HCT116 (cell line): ENCODE results near the gene PTPN2. TPM values are rescaled to one million over a fixed set of nuclear protein-coding genes. Genes with fewer than 3 reads are reported as not detected.

Experiments used
- ATAC-seq: fragments of 200-7000 bp; cut with Tn5 transposase; 2 replicates; pipeline ENCODE4 v1.9.1; 2020; ENCODE audit warnings: mild to moderate bottlenecking, moderate library complexity
- BruUV-seq: library from RNA; stranded (reverse); fragments of 400-500 nt; replicated peaks from 2 replicates; lab custom pipeline; 2021; lab: Mats Ljungman, UMichigan
- CTCF ChIA-PET: fragments of 300-600 bp; sonication (Branson Sonifier 250); formaldehyde crosslinking; loops from one replicate; lab custom pipeline; 2021; ENCODE audit warnings: antibody characterized with exemption; lab: Charles Lee
- POLR2A ChIA-PET: fragments of 300-600, 350-600 bp; sonication (Branson Sonifier 250); formaldehyde crosslinking; loops from one replicate; lab custom pipeline; 2021; ENCODE audit warnings: antibody characterized with exemption; lab: Charles Lee
- RAD21 ChIA-PET, 2 experiments: fragments of 300-600 bp; sonication (Branson Sonifier 250); formaldehyde crosslinking; loops; one replicate each; lab custom pipeline; 2023; ENCODE audit warnings: low total read pairs in 2 of 2; ENCODE audit not compliant: uncharacterized antibody in 2 of 2, unreplicated experiment in 2 of 2, low non-redundant PET in 1 of 2; lab: Charles Lee
- DNase-seq: peaks from one replicate; pipeline ENCODE4 v3.0.0-alpha.2; 2010; ENCODE audit warnings: low read depth, low spot score
- H2AFZ ChIP-seq: fragments of 200-600 bp; shearing (Covaris generic), sonication (generic); 2 replicates; pipeline ENCODE4 v1.6.1; 2017; ENCODE audit warnings: low read depth, mixed run types, mixed read lengths, antibody characterized with exemption, low read length; ENCODE audit not compliant: poor library complexity, severe bottlenecking
- H3K27ac ChIP-seq: 2 replicates; pipeline ENCODE4 v1.5.1; 2012; ENCODE audit warnings: low read depth, low read length
- H3K27me3 ChIP-seq: fragments of 200-600 bp; sonication (generic); 2 replicates; pipeline ENCODE4 v1.6.1; 2016; ENCODE audit warnings: mixed run types, low read length, mixed read lengths; ENCODE audit not compliant: insufficient read depth
- H3K36me3 ChIP-seq, 2 experiments: fragments of 200-500 bp in 1 of 2; fragments of 200-600 bp in 1 of 2; sonication (Bioruptor generic) in 1 of 2; sonication (generic) in 1 of 2; 2 replicates each; pipeline versions ENCODE4 v1.5.1 to v1.6.1; 2014 to 2016; ENCODE audit warnings: low read length in 2 of 2, inconsistent platforms in 1 of 2, mixed read lengths in 1 of 2, mixed run types in 1 of 2; ENCODE audit not compliant: insufficient read depth in 2 of 2, control insufficient read depth in 1 of 2
- H3K4me1 ChIP-seq, 2 experiments: fragments of 200-600 bp in 1 of 2; sonication (generic) in 1 of 2; 2 replicates each; pipeline versions ENCODE4 v1.5.1 to v1.6.1; 2012 to 2017; ENCODE audit warnings: low read length in 2 of 2, inconsistent platforms in 1 of 2, mild to moderate bottlenecking in 1 of 2, mixed read lengths in 1 of 2, mixed run types in 1 of 2, moderate library complexity in 1 of 2; ENCODE audit not compliant: insufficient read depth in 2 of 2, control insufficient read depth in 1 of 2
- H3K4me2 ChIP-seq: fragments of 200-600 bp; sonication (generic); 2 replicates; pipeline ENCODE4 v1.6.1; 2017; ENCODE audit warnings: mixed run types, low read length, mixed read lengths
- H3K4me3 ChIP-seq, 2 experiments: fragments of 200-600 bp in 1 of 2; sonication (generic) in 1 of 2; replicated peaks in 1 of 2; 2 replicates each; pipeline ENCODE4 v1.5.1; 2011 to 2016; ENCODE audit warnings: low read length in 2 of 2, control low read depth in 1 of 2, low read depth in 1 of 2, mild to moderate bottlenecking in 1 of 2, mixed read lengths in 1 of 2, mixed run types in 1 of 2
- H3K79me2 ChIP-seq: fragments of 200-600 bp; sonication (generic); 2 replicates; pipeline ENCODE4 v1.6.1; 2017; ENCODE audit warnings: mild to moderate bottlenecking, mixed run types, low read length, moderate library complexity, mixed read lengths; ENCODE audit not compliant: insufficient read depth
- H3K9ac ChIP-seq: fragments of 200-600 bp; sonication (generic); 2 replicates; pipeline ENCODE4 v1.6.1; 2016; ENCODE audit warnings: low read length, mixed read lengths
- H3K9me2 ChIP-seq: fragments of 200-600 bp; sonication (generic), shearing (Covaris generic); 2 replicates; pipeline ENCODE4 v1.6.1; 2017; ENCODE audit warnings: mixed run types, mild to moderate bottlenecking, moderate library complexity; ENCODE audit not compliant: insufficient read depth
- H3K9me3 ChIP-seq, 2 experiments: fragments of 200-500 bp in 1 of 2; fragments of 200-600 bp in 1 of 2; sonication (Bioruptor generic) in 1 of 2; sonication (generic) in 1 of 2; 2 replicates each; pipeline ENCODE4 v1.6.1; 2014 to 2017; ENCODE audit warnings: low read length in 2 of 2, mixed read lengths in 2 of 2, inconsistent platforms in 1 of 2, low read depth in 1 of 2, mild to moderate bottlenecking in 1 of 2, mixed run types in 1 of 2, moderate library complexity in 1 of 2; ENCODE audit not compliant: control insufficient read depth in 1 of 2, insufficient read depth in 1 of 2
- H4K20me1 ChIP-seq: fragments of 200-600 bp; sonication (generic), shearing (Covaris generic); 2 replicates; pipeline ENCODE4 v1.6.1; 2017; ENCODE audit warnings: mixed run types, mild to moderate bottlenecking, moderate library complexity; ENCODE audit not compliant: insufficient read depth
- CEBPB ChIP-seq: IDR thresholded peaks from 2 replicates; pipeline ENCODE4 v1.6.1; 2012; ENCODE audit warnings: low read depth
- CTCF ChIP-seq, 3 experiments: fragments of 200-600 bp in 1 of 3; sonication (generic) in 1 of 3; IDR thresholded peaks in 2 of 3; conservative IDR thresholded peaks in 1 of 3; 2 replicates each; pipeline ENCODE4 v1.5.1; 2012 to 2017; ENCODE audit warnings: low read depth in 2 of 3, low read length in 2 of 3, antibody characterized with exemption in 1 of 3, borderline replicate concordance in 1 of 3, control low read depth in 1 of 3, mild to moderate bottlenecking in 1 of 3, mixed read lengths in 1 of 3, mixed run types in 1 of 3, moderate library complexity in 1 of 3; ENCODE audit not compliant: insufficient read depth in 1 of 3
- ELF1 ChIP-seq: IDR thresholded peaks from 2 replicates; pipeline ENCODE4 v1.6.1; 2012; ENCODE audit warnings: low read depth, borderline replicate concordance
- FOSL1 ChIP-seq: IDR thresholded peaks from 2 replicates; pipeline ENCODE4 v1.6.1; 2012; ENCODE audit warnings: low read depth
- POLR2A ChIP-seq: IDR thresholded peaks from 2 replicates; pipeline ENCODE4 v1.7.0; 2011; ENCODE audit warnings: borderline replicate concordance; ENCODE audit not compliant: insufficient read depth, insufficient read length; ENCODE audit errors: extremely low read depth
- POLR2AphosphoS5 ChIP-seq: IDR thresholded peaks from 2 replicates; pipeline ENCODE4 v1.6.1; 2011; ENCODE audit warnings: mild to moderate bottlenecking, low read depth, low read length, moderate library complexity
- RAD21 ChIP-seq: IDR thresholded peaks from 2 replicates; pipeline ENCODE4 v1.6.1; 2012; ENCODE audit warnings: low read depth, mild to moderate bottlenecking
- SIN3A ChIP-seq: IDR thresholded peaks from 2 replicates; pipeline ENCODE4 v1.6.1; 2012; ENCODE audit warnings: low read depth
- SP1 ChIP-seq: IDR thresholded peaks from 2 replicates; pipeline ENCODE4 v1.6.1; 2012; ENCODE audit warnings: low read depth
- SRF ChIP-seq: IDR thresholded peaks from 2 replicates; pipeline ENCODE4 v1.6.1; 2012; ENCODE audit warnings: low read depth
- YY1 ChIP-seq: IDR thresholded peaks from 2 replicates; pipeline ENCODE4 v1.6.1; 2011; ENCODE audit warnings: low read length, low read depth, moderate library complexity, mild to moderate bottlenecking; ENCODE audit not compliant: insufficient replicate concordance; ENCODE audit errors: extremely low read depth
- ZFX ChIP-seq: fragments of 450-650 bp; IDR thresholded peaks from 2 replicates; pipeline ENCODE4 v1.6.1; 2017
- ZNF274 ChIP-seq: fragments of 200-500 bp; sonication (Bioruptor generic); IDR thresholded peaks from 2 replicates; pipeline ENCODE4 v1.6.1; 2014; ENCODE audit warnings: mild to moderate bottlenecking, low read depth, low read length, inconsistent platforms
- intact Hi-C: fragments of 100-400 bp; cut with micrococcal nuclease; formaldehyde crosslinking; loops from 2 replicates; pipeline ENCODE4 v1.10.0; 2022
- total RNA-seq: library from RNA; stranded (reverse); gene quantifications from one replicate; pipeline ENCODE4 v1.2.1, GENCODE V29; 2021; ENCODE audit not compliant: unreplicated experiment
- TF ChIP-seq, protein P1 (sequence below): IDR thresholded peaks from 2 replicates; pipeline ENCODE4 v1.6.1; 2012

The PTPN2 gene
- total RNA-seq, 1 experiment from 2014 or later: 50.3 TPM

GRCh38 chr18:12851716-12852115, 32.3 kb downstream of the PTPN2 start:
- Histone ChIP-seq H3K27ac (no peak overlapping the region), H3K36me3 (no peaks in the 10 kb centered on the region)
- POLR2A ChIA-PET: no interaction called here

More at GRCh38 chr18:12851716-12852115, 32.3 kb downstream of the PTPN2 start:
- BruUV-seq: no TSS peak
- ChIA-PET RAD21 (no interaction called here), CTCF (no interaction called here)
- no peak for ATAC-seq
- Histone ChIP-seq H2AFZ (no peak overlapping the region), H3K4me2 (no peak overlapping the region), H3K9me2 (no peaks in the 10 kb centered on the region), H4K20me1 (no peaks in the 10 kb centered on the region), H3K27me3 (no peaks in the 10 kb centered on the region), H3K9me3 (no peaks in the 10 kb centered on the region), H3K79me2 (peaks cover 58% of the 10 kb centered on the region), H3K9ac (no peak overlapping the region), H3K4me3 (no peak overlapping the region), H3K4me1 (no peaks in the 10 kb centered on the region; a peak in 1 of 4 replicates)
- TF ChIP-seq ZFX: no peak
- TF ChIP-seq SP1: no peak
- TF ChIP-seq YY1: no peak
- TF ChIP-seq CTCF (IDR thresholded peaks at IDR 0.05 in 2 of 3, conservative IDR thresholded peaks at IDR 0.05 in 1 of 3; ENCODE audit: borderline replicate concordance in 1 of 3, insufficient read depth in 1 of 3, low read depth in 2 of 3, low read length in 2 of 3): no peak
- TF ChIP-seq ZNF274: no peak
- TF ChIP-seq ELF1: no peak
- TF ChIP-seq SIN3A: no peak
- TF ChIP-seq RAD21: no peak
- no peak for TF ChIP-seq CEBPB
- TF ChIP-seq, protein P1, sequence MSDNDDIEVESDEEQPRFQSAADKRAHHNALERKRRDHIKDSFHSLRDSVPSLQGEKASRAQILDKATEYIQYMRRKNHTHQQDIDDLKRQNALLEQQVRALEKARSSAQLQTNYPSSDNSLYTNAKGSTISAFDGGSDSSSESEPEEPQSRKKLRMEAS: no peak
- no peak for TF ChIP-seq POLR2A
- TF ChIP-seq FOSL1: no peak
- no peak for TF ChIP-seq SRF
- no peak for TF ChIP-seq POLR2AphosphoS5
- intact Hi-C loops: loop anchor here (10.0 kb wide), 1 partner anchor 53 kb away; no protein-coding TSS in a partner anchor
- no peak for DNase-seq
